Prostate gland (tissue), 2 donors: Measurements from ENCODE around the gene BHLHE40.

Source experiments
- POLR2A ChIP-seq: fragments of 450-650 bp; IDR thresholded peaks from one replicate; pipeline ENCODE4 v1.6.1; 2016; ENCODE audit warnings: antibody characterized with exemption, mild to moderate bottlenecking
- TF ChIP-seq, protein P1 (sequence below), 4 experiments: fragments of 200-600 bp in 2 of 4; fragments of 450-650 bp in 2 of 4; sonication (generic) in 2 of 4; IDR thresholded peaks; 1 replicate in 3 of 4; 2 replicates in 1 of 4; pipeline ENCODE4 v1.5.1; 2016 to 2019; ENCODE audit warnings: antibody characterized with exemption in 4 of 4, mild to moderate bottlenecking in 2 of 4, moderate library complexity in 2 of 4

DNA sequence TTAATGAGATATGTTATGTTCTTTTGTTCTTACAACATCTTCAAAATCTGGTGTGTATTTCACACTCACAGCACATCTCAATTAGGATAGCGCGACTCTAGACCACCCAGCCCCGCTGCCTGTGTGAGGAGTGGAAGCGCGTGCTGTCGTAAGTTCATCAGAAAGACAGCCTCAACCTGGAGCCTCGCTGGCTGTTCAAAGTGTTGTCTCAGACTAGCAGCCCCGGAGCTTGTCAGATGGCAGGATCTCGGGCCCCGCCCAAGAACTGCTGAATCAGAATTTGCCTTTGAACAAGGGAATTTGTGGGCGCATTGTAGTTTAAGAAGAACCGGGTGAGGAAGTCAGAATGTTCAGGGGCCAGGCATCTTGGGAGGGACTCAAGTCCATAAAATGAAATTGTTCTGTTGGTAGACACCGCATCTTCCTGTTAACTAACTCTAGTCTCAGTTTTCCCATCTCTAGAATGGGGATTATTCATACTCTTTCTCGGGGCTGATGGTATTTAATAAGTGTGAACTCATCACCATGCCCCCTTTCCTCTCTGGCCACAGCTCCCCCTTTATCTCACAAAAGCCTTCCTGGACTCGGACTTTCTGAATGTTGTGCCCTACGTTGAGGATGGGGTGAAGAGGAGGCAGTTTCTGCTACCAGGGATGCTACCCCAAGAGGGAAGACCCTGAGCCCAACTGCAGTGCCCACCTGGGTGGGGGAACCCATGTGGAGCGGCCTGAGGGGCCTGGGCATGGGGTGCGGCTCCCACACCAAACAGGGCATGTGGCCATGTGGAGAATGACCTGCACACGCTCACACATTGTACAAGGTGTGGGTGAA, 40.4 kb downstream of the BHLHE40 start:
- TF ChIP-seq, protein P1, sequence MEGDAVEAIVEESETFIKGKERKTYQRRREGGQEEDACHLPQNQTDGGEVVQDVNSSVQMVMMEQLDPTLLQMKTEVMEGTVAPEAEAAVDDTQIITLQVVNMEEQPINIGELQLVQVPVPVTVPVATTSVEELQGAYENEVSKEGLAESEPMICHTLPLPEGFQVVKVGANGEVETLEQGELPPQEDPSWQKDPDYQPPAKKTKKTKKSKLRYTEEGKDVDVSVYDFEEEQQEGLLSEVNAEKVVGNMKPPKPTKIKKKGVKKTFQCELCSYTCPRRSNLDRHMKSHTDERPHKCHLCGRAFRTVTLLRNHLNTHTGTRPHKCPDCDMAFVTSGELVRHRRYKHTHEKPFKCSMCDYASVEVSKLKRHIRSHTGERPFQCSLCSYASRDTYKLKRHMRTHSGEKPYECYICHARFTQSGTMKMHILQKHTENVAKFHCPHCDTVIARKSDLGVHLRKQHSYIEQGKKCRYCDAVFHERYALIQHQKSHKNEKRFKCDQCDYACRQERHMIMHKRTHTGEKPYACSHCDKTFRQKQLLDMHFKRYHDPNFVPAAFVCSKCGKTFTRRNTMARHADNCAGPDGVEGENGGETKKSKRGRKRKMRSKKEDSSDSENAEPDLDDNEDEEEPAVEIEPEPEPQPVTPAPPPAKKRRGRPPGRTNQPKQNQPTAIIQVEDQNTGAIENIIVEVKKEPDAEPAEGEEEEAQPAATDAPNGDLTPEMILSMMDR (IDR thresholded peaks at IDR 0.05) = no peak
- no peak for TF ChIP-seq POLR2A
